A673 (cell line): ENCODE measurements around the gene ANKRD53. TPM values are rescaled to one million over a fixed set of nuclear protein-coding genes. Genes with fewer than 3 reads are reported as not detected.

ENCODE experiments used
- BruUV-seq: library from RNA; stranded (reverse); fragments of 400-500 nt; replicated peaks from 2 replicates; lab custom pipeline; 2021; lab: Mats Ljungman, UMichigan
- CTCF ChIA-PET: fragments of 300-600 bp; sonication (Branson Sonifier 250); formaldehyde crosslinking; loops from one replicate; lab custom pipeline; 2022; ENCODE audit warnings: antibody characterized with exemption; lab: Charles Lee
- POLR2A ChIA-PET: fragments of 300-600 bp; sonication (Branson Sonifier 250); formaldehyde crosslinking; loops from one replicate; lab custom pipeline; 2022; ENCODE audit warnings: antibody characterized with exemption; ENCODE audit not compliant: low non-redundant PET; lab: Charles Lee
- DNase-seq: peaks from one replicate; pipeline ENCODE4 v3.0.0-alpha.2; 2015; ENCODE audit warnings: low spot score
- H3K27ac ChIP-seq: fragments of 200-600 bp; sonication (generic); 2 replicates; pipeline ENCODE4 v1.5.1; 2016; ENCODE audit warnings: mixed run types, low read depth, mild to moderate bottlenecking, mixed read lengths, antibody characterized with exemption, low read length; ENCODE audit not compliant: poor library complexity, severe bottlenecking
- H3K27me3 ChIP-seq: fragments of 200-600 bp; sonication (generic); replicated peaks from 2 replicates; pipeline ENCODE4 v1.6.1; 2017; ENCODE audit warnings: mixed run types, low read depth, mild to moderate bottlenecking, mixed read lengths, antibody characterized with exemption, low read length; ENCODE audit not compliant: insufficient read depth, poor library complexity
- H3K36me3 ChIP-seq: fragments of 200-600 bp; sonication (generic); 2 replicates; pipeline ENCODE4 v1.6.1; 2016; ENCODE audit warnings: mixed run types, mild to moderate bottlenecking, mixed read lengths, antibody characterized with exemption, low read length; ENCODE audit not compliant: insufficient read depth, poor library complexity, severe bottlenecking
- H3K4me1 ChIP-seq: fragments of 200-600 bp; sonication (generic); 2 replicates; pipeline ENCODE4 v1.6.1; 2017; ENCODE audit warnings: mixed run types, mild to moderate bottlenecking, mixed read lengths, antibody characterized with exemption, low read length; ENCODE audit not compliant: insufficient read depth, poor library complexity, severe bottlenecking
- H3K4me3 ChIP-seq: fragments of 200-600 bp; sonication (generic); 2 replicates; pipeline ENCODE4 v1.5.1; 2016; ENCODE audit warnings: low read depth, mixed run types, mild to moderate bottlenecking, mixed read lengths, low read length; ENCODE audit not compliant: poor library complexity, severe bottlenecking
- H3K9me3 ChIP-seq: fragments of 200-600 bp; sonication (generic); 2 replicates; pipeline ENCODE4 v1.6.1; 2016; ENCODE audit warnings: mixed run types, low read depth, mild to moderate bottlenecking, mixed read lengths, antibody characterized with exemption, low read length; ENCODE audit not compliant: poor library complexity, severe bottlenecking
- EZH2 ChIP-seq: fragments of 200-600 bp; sonication (generic); IDR thresholded peaks from 2 replicates; pipeline ENCODE4 v1.6.1; 2017; ENCODE audit warnings: borderline replicate concordance, low read depth, mild to moderate bottlenecking, mixed read lengths, antibody characterized with exemption, low read length; ENCODE audit not compliant: poor library complexity, severe bottlenecking
- intact Hi-C: fragments of 100-400 bp; cut with micrococcal nuclease; formaldehyde crosslinking; loops from one replicate; pipeline ENCODE4 v1.10.0; 2022; ENCODE audit not compliant: unreplicated experiment
- total RNA-seq: library from RNA; stranded (reverse); gene quantifications from 2 replicates; pipeline ENCODE4 v1.2.3, GENCODE V29; 2021
- TF ChIP-seq, protein P1 (sequence below): fragments of 300-800, 200-600 bp; sonication (generic); conservative IDR thresholded peaks from 2 replicates; pipeline ENCODE4 v1.5.1; 2017; ENCODE audit warnings: low read depth, mild to moderate bottlenecking, antibody characterized with exemption, low read length, moderate library complexity, mixed read lengths

ANKRD53 gene
- total RNA-seq, 1 experiment from 2014 or later: 0.64 TPM

DNA sequence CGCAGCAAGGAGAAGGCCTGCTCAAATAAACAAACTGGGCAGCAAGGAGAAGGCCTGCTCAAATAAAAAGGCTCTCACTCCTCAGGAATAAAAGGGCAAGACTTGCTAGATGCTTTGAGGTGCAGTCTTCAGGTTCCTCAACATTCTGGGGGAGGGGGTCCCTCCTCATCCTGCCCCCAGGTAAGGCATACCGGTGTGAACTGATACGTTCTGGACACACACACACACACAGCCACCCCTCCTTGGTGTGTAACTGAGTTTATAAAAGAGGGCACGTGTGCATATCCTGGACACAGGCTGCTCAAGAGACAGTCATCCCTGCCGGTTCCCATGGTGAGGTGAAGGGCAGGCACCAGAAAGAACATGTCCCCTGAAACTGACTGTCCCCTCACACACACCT lies 11.8 kb downstream of the ANKRD53 start:
- TF ChIP-seq, protein P1, sequence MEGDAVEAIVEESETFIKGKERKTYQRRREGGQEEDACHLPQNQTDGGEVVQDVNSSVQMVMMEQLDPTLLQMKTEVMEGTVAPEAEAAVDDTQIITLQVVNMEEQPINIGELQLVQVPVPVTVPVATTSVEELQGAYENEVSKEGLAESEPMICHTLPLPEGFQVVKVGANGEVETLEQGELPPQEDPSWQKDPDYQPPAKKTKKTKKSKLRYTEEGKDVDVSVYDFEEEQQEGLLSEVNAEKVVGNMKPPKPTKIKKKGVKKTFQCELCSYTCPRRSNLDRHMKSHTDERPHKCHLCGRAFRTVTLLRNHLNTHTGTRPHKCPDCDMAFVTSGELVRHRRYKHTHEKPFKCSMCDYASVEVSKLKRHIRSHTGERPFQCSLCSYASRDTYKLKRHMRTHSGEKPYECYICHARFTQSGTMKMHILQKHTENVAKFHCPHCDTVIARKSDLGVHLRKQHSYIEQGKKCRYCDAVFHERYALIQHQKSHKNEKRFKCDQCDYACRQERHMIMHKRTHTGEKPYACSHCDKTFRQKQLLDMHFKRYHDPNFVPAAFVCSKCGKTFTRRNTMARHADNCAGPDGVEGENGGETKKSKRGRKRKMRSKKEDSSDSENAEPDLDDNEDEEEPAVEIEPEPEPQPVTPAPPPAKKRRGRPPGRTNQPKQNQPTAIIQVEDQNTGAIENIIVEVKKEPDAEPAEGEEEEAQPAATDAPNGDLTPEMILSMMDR: no peak
- no peak for TF ChIP-seq EZH2
- intact Hi-C loops: no loop called here
- no peak overlapping the region for H3K27ac ChIP-seq
- BruUV-seq: no TSS peak
- CTCF ChIA-PET: no interaction called here
- no peak for DNase-seq
- POLR2A ChIA-PET: no interaction called here
- peaks cover 6% of the 10 kb centered on the region for H3K4me1 ChIP-seq
- H3K27me3 ChIP-seq: no peaks in the 10 kb centered on the region
- H3K36me3 ChIP-seq: peaks cover 21% of the 10 kb centered on the region
- H3K4me3 ChIP-seq: no peak overlapping the region
- no peaks in the 10 kb centered on the region for H3K9me3 ChIP-seq

DNA sequence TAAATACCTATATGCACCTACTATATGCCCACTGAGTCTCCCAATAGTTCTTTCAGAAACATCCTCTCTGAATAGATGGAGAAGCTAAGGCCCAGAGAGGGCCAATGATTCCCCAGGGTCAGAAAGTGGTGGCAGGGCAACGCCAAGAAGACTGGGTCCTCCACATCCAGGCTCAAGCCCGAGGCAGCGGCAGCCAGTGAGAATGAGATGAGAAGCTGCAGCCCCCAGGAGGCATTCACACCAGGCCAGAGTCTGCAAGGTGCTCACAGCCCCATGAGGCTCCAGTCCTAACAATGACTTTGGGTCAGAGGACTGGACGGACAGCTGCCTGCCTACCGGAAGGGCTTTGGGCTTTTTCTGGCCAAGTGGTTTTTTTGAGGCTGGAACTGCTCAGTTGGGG lies 12.7 kb downstream of the ANKRD53 start:
- peaks cover 6% of the 10 kb centered on the region for H3K4me1 ChIP-seq
- peaks cover 21% of the 10 kb centered on the region for H3K36me3 ChIP-seq
- no peak overlapping the region for H3K27ac ChIP-seq
- H3K27me3 ChIP-seq: no peaks in the 10 kb centered on the region
- ChIA-PET POLR2A (no interaction called here), CTCF (no interaction called here)
- H3K4me3 ChIP-seq: no peak overlapping the region
- no peak for DNase-seq
- H3K9me3 ChIP-seq: no peaks in the 10 kb centered on the region
- intact Hi-C loops: no loop called here
- BruUV-seq: no TSS peak
- TF ChIP-seq, protein P1: no peak
- TF ChIP-seq EZH2: no peak

DNA sequence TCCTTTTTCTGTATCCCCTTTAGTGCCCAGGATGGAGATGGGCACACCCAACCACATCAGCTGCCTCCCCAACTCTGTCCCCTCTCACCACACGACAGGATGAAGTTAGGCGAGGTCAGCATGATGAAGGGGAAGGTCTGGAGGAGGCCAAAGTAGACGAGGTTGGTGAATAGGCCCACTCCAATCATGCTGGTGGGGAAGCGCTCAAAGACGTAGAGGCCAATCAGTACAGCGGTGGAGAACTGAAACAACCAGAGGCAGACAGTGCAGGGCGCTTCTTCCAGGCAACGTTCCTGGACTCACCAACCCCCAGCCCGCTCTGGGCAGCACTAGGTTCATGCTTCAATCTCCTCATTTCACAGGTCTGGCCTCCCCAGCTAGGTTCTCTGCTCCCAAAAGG lies 13.3 kb downstream of the ANKRD53 start:
- H3K9me3 ChIP-seq: no peaks in the 10 kb centered on the region
- BruUV-seq: no TSS peak
- intact Hi-C loops: no loop called here
- peaks cover 6% of the 10 kb centered on the region for H3K4me1 ChIP-seq
- no peaks in the 10 kb centered on the region for H3K27me3 ChIP-seq
- ChIA-PET CTCF (interaction anchor here (0.6 kb wide), 1 partner anchor 340 kb away, joined by 3 read pairs; the partner anchor contains the start of gene ZNF638), POLR2A (interaction anchor here (0.7 kb wide), 1 partner anchor 698 kb away, joined by 10 read pairs; the partner anchor contains the start of gene SNRPG)
- DNase-seq: no peak
- no peak for TF ChIP-seq EZH2
- H3K4me3 ChIP-seq: no peak overlapping the region
- H3K27ac ChIP-seq: no peak overlapping the region
- H3K36me3 ChIP-seq: peaks cover 17% of the 10 kb centered on the region
